OCI-LY1 (cell line): ENCODE results near the gene BACH2.

Source experiments
- H2AFZ ChIP-seq: fragments of 200-600 bp; sonication (generic), shearing (Covaris generic); 2 replicates; pipeline ENCODE4 v1.6.0; 2014; ENCODE audit warnings: antibody characterized with exemption, mild to moderate bottlenecking, low read length
- H3F3A ChIP-seq: fragments of 200-600 bp; sonication (generic), shearing (Covaris generic); 2 replicates; pipeline ENCODE4 v1.6.0; 2014; ENCODE audit warnings: mild to moderate bottlenecking, antibody characterized with exemption, low read length, moderate library complexity; ENCODE audit not compliant: insufficient read depth
- H3K27ac ChIP-seq: fragments of 200-600 bp; sonication (generic); 2 replicates; pipeline ENCODE4 v1.5.1; 2014; ENCODE audit warnings: low read length, mixed run types, mild to moderate bottlenecking, low read depth; ENCODE audit not compliant: poor library complexity, severe bottlenecking
- H3K27me3 ChIP-seq: fragments of 200-600 bp; sonication (generic); 2 replicates; pipeline ENCODE4 v1.6.0; 2014; ENCODE audit warnings: antibody characterized with exemption, mild to moderate bottlenecking, low read length, moderate library complexity; ENCODE audit not compliant: insufficient read depth
- H3K36me3 ChIP-seq: fragments of 200-600 bp; sonication (generic); 2 replicates; pipeline ENCODE4 v1.6.1; 2014; ENCODE audit warnings: mild to moderate bottlenecking, antibody characterized with exemption, low read length, moderate library complexity, mixed read lengths; ENCODE audit not compliant: insufficient read depth
- H3K4me1 ChIP-seq: fragments of 200-600 bp; sonication (generic); 2 replicates; pipeline ENCODE4 v1.5.1; 2014; ENCODE audit warnings: mild to moderate bottlenecking, low read length, moderate library complexity; ENCODE audit not compliant: insufficient read depth, severe bottlenecking
- H3K4me2 ChIP-seq: fragments of 200-600 bp; sonication (generic), shearing (Covaris generic); 2 replicates; pipeline ENCODE4 v1.6.1; 2014; ENCODE audit warnings: low read length
- H3K4me3 ChIP-seq: fragments of 200-600 bp; sonication (generic); 2 replicates; pipeline ENCODE4 v1.5.1; 2014; ENCODE audit warnings: low read length, low read depth, mild to moderate bottlenecking, mixed read lengths; ENCODE audit not compliant: poor library complexity, severe bottlenecking
- H3K79me2 ChIP-seq: fragments of 200-600 bp; shearing (Covaris generic); 2 replicates; pipeline ENCODE4 v1.6.1; 2016; ENCODE audit warnings: mixed run types, low read length, mixed read lengths; ENCODE audit not compliant: insufficient read depth
- H3K9ac ChIP-seq: fragments of 200-600 bp; sonication (generic), shearing (Covaris generic); 2 replicates; pipeline ENCODE4 v1.6.1; 2014; ENCODE audit warnings: mild to moderate bottlenecking, low read length, mixed read lengths
- H3K9me2 ChIP-seq: fragments of 200-600 bp; sonication (generic), shearing (Covaris generic); 2 replicates; pipeline ENCODE4 v1.6.1; 2014; ENCODE audit warnings: low read depth, mild to moderate bottlenecking, low read length, mixed read lengths
- H3K9me3 ChIP-seq: fragments of 200-600 bp; shearing (Covaris generic); 2 replicates; pipeline ENCODE4 v1.6.1; 2014; ENCODE audit warnings: low read length, mixed read lengths
- H4K20me1 ChIP-seq: fragments of 200-600 bp; sonication (generic), shearing (Covaris generic); 2 replicates; pipeline ENCODE4 v1.6.0; 2016; ENCODE audit warnings: mild to moderate bottlenecking, low read length; ENCODE audit not compliant: insufficient read depth
- CTCF ChIP-seq: fragments of 200-600 bp; sonication (generic), shearing (Covaris generic); IDR thresholded peaks from 2 replicates; pipeline ENCODE4 v1.5.1; 2017; ENCODE audit warnings: mild to moderate bottlenecking, antibody characterized with exemption, low read length, moderate library complexity, mixed read lengths
- EZH2 ChIP-seq: fragments of 200-600 bp; sonication (generic), shearing (Covaris generic); IDR thresholded peaks from 2 replicates; pipeline ENCODE4 v1.8.0; 2017; ENCODE audit warnings: borderline replicate concordance, mixed run types, mild to moderate bottlenecking, antibody characterized with exemption, low read length, moderate library complexity, mixed read lengths

BACH2 gene

GRCh38 chr6:90263633-90264032 is 33.0 kb downstream of the BACH2 start:
- Histone ChIP-seq H3K9me3 (no peaks in the 10 kb centered on the region), H3K79me2 (peaks cover 100% of the 10 kb centered on the region), H3K36me3 (peaks cover 98% of the 10 kb centered on the region), H4K20me1 (no peaks in the 10 kb centered on the region), H3K27ac (no peak overlapping the region), H3K4me3 (no peak overlapping the region), H3K4me1 (peaks cover 23% of the 10 kb centered on the region), H3K4me2 (no peak overlapping the region), H3K9ac (no peak overlapping the region), H3F3A (no peaks in the 10 kb centered on the region), H2AFZ (no peak overlapping the region), H3K9me2 (no peaks in the 10 kb centered on the region), H3K27me3 (no peaks in the 10 kb centered on the region)
- TF ChIP-seq EZH2 (no peak), CTCF (no peak)

- peaks cover 97% of the 10 kb centered on the region for H3K79me2 ChIP-seq
- H3K4me1 ChIP-seq: peaks cover 14% of the 10 kb centered on the region
- no peak overlapping the region for H2AFZ ChIP-seq
- H3K4me2 ChIP-seq: no peak overlapping the region
- no peaks in the 10 kb centered on the region for H3K9me2 ChIP-seq
- TF ChIP-seq CTCF (no peak), EZH2 (no peak)
- no peak overlapping the region for H3K4me3 ChIP-seq
- H3F3A ChIP-seq: no peaks in the 10 kb centered on the region
- H3K27ac ChIP-seq: no peak overlapping the region
- H3K27me3 ChIP-seq: no peaks in the 10 kb centered on the region
- H3K36me3 ChIP-seq: peaks cover 96% of the 10 kb centered on the region
- no peak overlapping the region for H3K9ac ChIP-seq
- no peaks in the 10 kb centered on the region for H4K20me1 ChIP-seq
- H3K9me3 ChIP-seq: no peaks in the 10 kb centered on the region
Observed at GRCh38 chr6:90261801-90262200, 34.8 kb downstream of the BACH2 start.

- Histone ChIP-seq H3K36me3 (peaks cover 91% of the 10 kb centered on the region), H3K4me1 (peaks cover 52% of the 10 kb centered on the region), H3K9me2 (no peaks in the 10 kb centered on the region), H3K27ac (no peak overlapping the region), H3K79me2 (peaks cover 97% of the 10 kb centered on the region), H3F3A (peaks cover 9% of the 10 kb centered on the region), H2AFZ (no peak overlapping the region), H3K27me3 (no peaks in the 10 kb centered on the region), H3K4me3 (no peak overlapping the region), H3K9ac (no peak overlapping the region), H3K9me3 (no peaks in the 10 kb centered on the region), H4K20me1 (peaks cover 2% of the 10 kb centered on the region; the same call in 1 of the 2 replicates), H3K4me2 (no peak overlapping the region)
- TF ChIP-seq EZH2 (no peak), CTCF (no peak)
Observed at GRCh38 chr6:90257486-90257738, 39.2 kb downstream of the BACH2 start.
